HepG2 (cell line): ENCODE measurements around the gene NBEA. TPM values are rescaled to one million over a fixed set of nuclear protein-coding genes. Genes with fewer than 3 reads are reported as not detected.

Experiments used
- FOSL2 ChIP-seq: sonication (generic); formaldehyde crosslinking; IDR thresholded peaks from 2 replicates; pipeline ENCODE4 v1.4.0; 2020; ENCODE audit warnings: missing genetic modification reagents
- FOXK1 ChIP-seq: sonication (generic); formaldehyde crosslinking; IDR thresholded peaks from 2 replicates; pipeline ENCODE4 v1.4.0; 2020; ENCODE audit warnings: low read depth, missing genetic modification reagents, borderline replicate concordance
- HDAC1 ChIP-seq: sonication (generic); formaldehyde crosslinking; IDR thresholded peaks from 2 replicates; pipeline ENCODE4 v1.5.1; 2020; ENCODE audit warnings: mild to moderate bottlenecking, missing genetic modification reagents
- HNF4A ChIP-seq: sonication (generic); formaldehyde crosslinking; IDR thresholded peaks from 2 replicates; pipeline ENCODE4 v1.4.0; 2020; ENCODE audit warnings: missing genetic modification reagents
- PATZ1 ChIP-seq: sonication (generic); formaldehyde crosslinking; IDR thresholded peaks from 2 replicates; pipeline ENCODE4 v1.4.0; 2020; ENCODE audit warnings: missing genetic modification reagents
- SETDB1 ChIP-seq: sonication (generic); formaldehyde crosslinking; IDR thresholded peaks from 2 replicates; pipeline ENCODE4 v1.5.1; 2020; ENCODE audit warnings: missing genetic modification reagents, mild to moderate bottlenecking, borderline replicate concordance
- SKI ChIP-seq: fragments of 450-650 bp; IDR thresholded peaks from one replicate; pipeline ENCODE4 v1.6.1; 2018; ENCODE audit warnings: mild to moderate bottlenecking; ENCODE audit not compliant: partially characterized antibody
- ZBTB3 ChIP-seq: sonication (generic); formaldehyde crosslinking; IDR thresholded peaks from 2 replicates; pipeline ENCODE4 v1.4.0; 2020; ENCODE audit warnings: low read depth, mild to moderate bottlenecking, moderate library complexity, missing genetic modification reagents, borderline replicate concordance
- ZHX1 ChIP-seq: sonication (generic); formaldehyde crosslinking; IDR thresholded peaks from 2 replicates; pipeline ENCODE4 v1.8.1; 2022; ENCODE audit warnings: low read depth, mild to moderate bottlenecking, missing genetic modification reagents
- polyA plus RNA-seq, 8 experiments: library from polyadenylated mRNA; depleted of rRNA in 3 of 8; stranded (reverse) in 7 of 8; unstranded in 1 of 8; fragments of >200 nt; fragmentation: Illumina TruSeq in 4 of 8; extraction: Trizol in 4 of 8; gene quantifications; 2 replicates each; pipeline versions ENCODE4 v1.2.1 to v1.2.3, GENCODE V29; 2011 to 2016; ENCODE audit warnings: low read depth in 4 of 8, missing spikeins in 1 of 8, mixed read lengths in 1 of 8; ENCODE audit not compliant: insufficient read depth in 1 of 8
- total RNA-seq, 5 experiments: library from RNA; depleted of rRNA; stranded (reverse); fragments of >200 nt; fragmentation: Illumina TruSeq; extraction: Trizol; gene quantifications; 2 replicates each; pipeline ENCODE4 v1.2.3, GENCODE V29; 2016; ENCODE audit warnings: low read depth in 1 of 5
- TF ChIP-seq, protein P1 (sequence below): IDR thresholded peaks from 2 replicates; pipeline ENCODE4 v1.6.1; 2016; ENCODE audit warnings: mild to moderate bottlenecking
- TF ChIP-seq, protein P2 (sequence below): sonication (generic); formaldehyde crosslinking; IDR thresholded peaks from 2 replicates; pipeline ENCODE4 v1.5.1; 2020; ENCODE audit warnings: mild to moderate bottlenecking, missing genetic modification reagents, moderate library complexity
- TF ChIP-seq, protein P3 (sequence below): sonication (generic); formaldehyde crosslinking; IDR thresholded peaks from 2 replicates; pipeline ENCODE4 v1.4.0; 2020; ENCODE audit warnings: missing genetic modification reagents

The NBEA gene
- total and polyA plus RNA-seq, 2 of the 13 experiments (the other 11 are each of a cell fraction or from before 2014, with no cell fraction given), result 2.7 to 2.8 TPM

- TF ChIP-seq FOXK1 (CRISPR knock-in tag) (no peak; the same call in 1 of the 2 replicates), SKI (peak; percentile 86), SETDB1 (CRISPR knock-in tag) (peak; percentile 98), HNF4A (CRISPR knock-in tag) (peak; percentile 69), ZHX1 (CRISPR knock-in tag) (peak; percentile 39; the same call in 1 of the 2 replicates), HDAC1 (CRISPR knock-in tag) (peak; percentile 53; the same call in 1 of the 2 replicates), PATZ1 (CRISPR knock-in tag) (peak; percentile 16; the same call in 1 of the 2 replicates), FOSL2 (CRISPR knock-in tag) (peak; percentile 49), ZBTB3 (CRISPR knock-in tag) (no peak)
- TF ChIP-seq, protein P1, sequence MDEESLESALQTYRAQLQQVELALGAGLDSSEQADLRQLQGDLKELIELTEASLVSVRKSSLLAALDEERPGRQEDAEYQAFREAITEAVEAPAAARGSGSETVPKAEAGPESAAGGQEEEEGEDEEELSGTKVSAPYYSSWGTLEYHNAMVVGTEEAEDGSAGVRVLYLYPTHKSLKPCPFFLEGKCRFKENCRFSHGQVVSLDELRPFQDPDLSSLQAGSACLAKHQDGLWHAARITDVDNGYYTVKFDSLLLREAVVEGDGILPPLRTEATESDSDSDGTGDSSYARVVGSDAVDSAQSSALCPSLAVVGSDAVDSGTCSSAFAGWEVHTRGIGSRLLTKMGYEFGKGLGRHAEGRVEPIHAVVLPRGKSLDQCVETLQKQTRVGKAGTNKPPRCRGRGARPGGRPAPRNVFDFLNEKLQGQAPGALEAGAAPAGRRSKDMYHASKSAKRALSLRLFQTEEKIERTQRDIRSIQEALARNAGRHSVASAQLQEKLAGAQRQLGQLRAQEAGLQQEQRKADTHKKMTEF, result peak; percentile 45; the same call in 1 of the 2 replicates
- TF ChIP-seq, protein P2, sequence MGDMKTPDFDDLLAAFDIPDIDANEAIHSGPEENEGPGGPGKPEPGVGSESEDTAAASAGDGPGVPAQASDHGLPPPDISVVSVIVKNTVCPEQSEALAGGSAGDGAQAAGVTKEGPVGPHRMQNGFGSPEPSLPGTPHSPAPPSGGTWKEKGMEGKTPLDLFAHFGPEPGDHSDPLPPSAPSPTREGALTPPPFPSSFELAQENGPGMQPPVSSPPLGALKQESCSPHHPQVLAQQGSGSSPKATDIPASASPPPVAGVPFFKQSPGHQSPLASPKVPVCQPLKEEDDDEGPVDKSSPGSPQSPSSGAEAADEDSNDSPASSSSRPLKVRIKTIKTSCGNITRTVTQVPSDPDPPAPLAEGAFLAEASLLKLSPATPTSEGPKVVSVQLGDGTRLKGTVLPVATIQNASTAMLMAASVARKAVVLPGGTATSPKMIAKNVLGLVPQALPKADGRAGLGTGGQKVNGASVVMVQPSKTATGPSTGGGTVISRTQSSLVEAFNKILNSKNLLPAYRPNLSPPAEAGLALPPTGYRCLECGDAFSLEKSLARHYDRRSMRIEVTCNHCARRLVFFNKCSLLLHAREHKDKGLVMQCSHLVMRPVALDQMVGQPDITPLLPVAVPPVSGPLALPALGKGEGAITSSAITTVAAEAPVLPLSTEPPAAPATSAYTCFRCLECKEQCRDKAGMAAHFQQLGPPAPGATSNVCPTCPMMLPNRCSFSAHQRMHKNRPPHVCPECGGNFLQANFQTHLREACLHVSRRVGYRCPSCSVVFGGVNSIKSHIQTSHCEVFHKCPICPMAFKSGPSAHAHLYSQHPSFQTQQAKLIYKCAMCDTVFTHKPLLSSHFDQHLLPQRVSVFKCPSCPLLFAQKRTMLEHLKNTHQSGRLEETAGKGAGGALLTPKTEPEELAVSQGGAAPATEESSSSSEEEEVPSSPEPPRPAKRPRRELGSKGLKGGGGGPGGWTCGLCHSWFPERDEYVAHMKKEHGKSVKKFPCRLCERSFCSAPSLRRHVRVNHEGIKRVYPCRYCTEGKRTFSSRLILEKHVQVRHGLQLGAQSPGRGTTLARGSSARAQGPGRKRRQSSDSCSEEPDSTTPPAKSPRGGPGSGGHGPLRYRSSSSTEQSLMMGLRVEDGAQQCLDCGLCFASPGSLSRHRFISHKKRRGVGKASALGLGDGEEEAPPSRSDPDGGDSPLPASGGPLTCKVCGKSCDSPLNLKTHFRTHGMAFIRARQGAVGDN (CRISPR knock-in tag), result peak; percentile 41
- TF ChIP-seq, protein P3, sequence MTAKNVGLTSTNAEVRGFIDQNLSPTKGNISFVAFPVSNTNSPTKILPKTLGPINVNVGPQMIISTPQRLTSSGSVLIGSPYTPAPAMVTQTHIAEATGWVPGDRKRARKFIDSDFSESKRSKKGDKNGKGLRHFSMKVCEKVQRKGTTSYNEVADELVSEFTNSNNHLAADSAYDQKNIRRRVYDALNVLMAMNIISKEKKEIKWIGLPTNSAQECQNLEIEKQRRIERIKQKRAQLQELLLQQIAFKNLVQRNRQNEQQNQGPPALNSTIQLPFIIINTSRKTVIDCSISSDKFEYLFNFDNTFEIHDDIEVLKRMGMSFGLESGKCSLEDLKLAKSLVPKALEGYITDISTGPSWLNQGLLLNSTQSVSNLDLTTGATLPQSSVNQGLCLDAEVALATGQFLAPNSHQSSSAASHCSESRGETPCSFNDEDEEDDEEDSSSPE, result no peak
Observed at GRCh38 chr13:34988330-34988791, 46.3 kb downstream of the NBEA start (continued).
